ENCODE data around the gene RBM5.

Gene RBM5

GRCh38 chr3:50147016-50147415 lies 58.3 kb downstream of the RBM5 start:
- no peak for DNase-seq (ENCODE audit: low read depth)
- H3K4me3 ChIP-seq (ENCODE audit: control insufficient read depth, low read depth, low read length): no peak overlapping the region
- no peak for TF ChIP-seq CTCF (conservative IDR thresholded peaks at IDR 0.05; ENCODE audit: control insufficient read depth, insufficient read depth, low read depth, low read length)

GRCh38 chr3:50147447-50147846 lies 58.7 kb downstream of the RBM5 start:
- no peak for TF ChIP-seq CTCF (conservative IDR thresholded peaks at IDR 0.05; ENCODE audit: control insufficient read depth, insufficient read depth, low read depth, low read length)
- no peak overlapping the region for H3K4me3 ChIP-seq (ENCODE audit: control insufficient read depth, low read depth, low read length)
- no peak for DNase-seq (ENCODE audit: low read depth)

GRCh38 chr3:50147861-50148260 lies 59.1 kb downstream of the RBM5 start:
- TF ChIP-seq CTCF (conservative IDR thresholded peaks at IDR 0.05; ENCODE audit: control insufficient read depth, insufficient read depth, low read depth, low read length): no peak
- DNase-seq (ENCODE audit: low read depth): peak; percentile 19
- H3K4me3 ChIP-seq (ENCODE audit: control insufficient read depth, low read depth, low read length): no peak overlapping the region

GRCh38 chr3:50150404-50150750 lies 61.7 kb downstream of the RBM5 start:
- H3K4me3 ChIP-seq (ENCODE audit: control insufficient read depth, low read depth, low read length): no peak overlapping the region
- DNase-seq (ENCODE audit: low read depth): no peak

GRCh38 chr3:50150863-50151686 lies 62.4 kb downstream of the RBM5 start:
- no peak overlapping the region for H3K4me3 ChIP-seq (ENCODE audit: control insufficient read depth, low read depth, low read length)
- no peak for TF ChIP-seq CTCF (conservative IDR thresholded peaks at IDR 0.05; ENCODE audit: control insufficient read depth, insufficient read depth, low read depth, low read length)
- DNase-seq (ENCODE audit: low read depth): no peak

More at GRCh38 chr3:50150404-50150750, 61.7 kb downstream of the RBM5 start:
- TF ChIP-seq CTCF (conservative IDR thresholded peaks at IDR 0.05; ENCODE audit: control insufficient read depth, insufficient read depth, low read depth, low read length): no peak

GRCh38 chr3:50151728-50152127 lies 63.0 kb downstream of the RBM5 start:
- TF ChIP-seq CTCF (conservative IDR thresholded peaks at IDR 0.05; ENCODE audit: control insufficient read depth, insufficient read depth, low read depth, low read length): no peak
- DNase-seq (ENCODE audit: low read depth): no peak
- no peak overlapping the region for H3K4me3 ChIP-seq (ENCODE audit: control insufficient read depth, low read depth, low read length)
